HEK293 (cell line): ENCODE results near the gene MYT1.

Experiments
- BCL11B ChIP-seq: fragments of 450-650 bp; formaldehyde crosslinking; IDR thresholded peaks from 2 replicates; pipeline ENCODE4 v1.5.1; 2016; ENCODE audit warnings: low read depth, missing biosample characterization, missing genetic modification characterization
- GFI1B ChIP-seq: fragments of 450-650 bp; formaldehyde crosslinking; IDR thresholded peaks from 2 replicates; pipeline ENCODE4 v1.5.1; 2016; ENCODE audit warnings: missing biosample characterization, missing genetic modification characterization
- HIC1 ChIP-seq: fragments of 450-650 bp; formaldehyde crosslinking; IDR thresholded peaks from 2 replicates; pipeline ENCODE4 v1.5.1; 2016; ENCODE audit warnings: missing biosample characterization, missing genetic modification characterization
- KLF8 ChIP-seq: fragments of 450-650 bp; formaldehyde crosslinking; IDR thresholded peaks from 2 replicates; pipeline ENCODE4 v1.5.1; 2016; ENCODE audit warnings: missing biosample characterization, missing genetic modification characterization
- PRDM10 ChIP-seq: fragments of 450-650 bp; formaldehyde crosslinking; IDR thresholded peaks from 2 replicates; pipeline ENCODE4 v1.5.1; 2016; ENCODE audit warnings: missing biosample characterization, missing genetic modification characterization
- PRDM4 ChIP-seq: fragments of 450-650 bp; formaldehyde crosslinking; IDR thresholded peaks from 2 replicates; pipeline ENCODE4 v1.5.1; 2017; ENCODE audit warnings: missing biosample characterization, missing genetic modification characterization
- SETDB1 ChIP-seq: IDR thresholded peaks from one replicate; pipeline ENCODE4 v1.6.1; 2017; ENCODE audit warnings: mild to moderate bottlenecking, low read length, moderate library complexity, mixed read lengths; ENCODE audit not compliant: insufficient read length
- TSHZ1 ChIP-seq: fragments of 450-650 bp; formaldehyde crosslinking; IDR thresholded peaks from 2 replicates; pipeline ENCODE4 v1.5.1; 2016; ENCODE audit warnings: missing biosample characterization, missing genetic modification characterization, borderline replicate concordance
- ZBTB26 ChIP-seq: fragments of 450-650 bp; formaldehyde crosslinking; optimal IDR thresholded peaks from 2 replicates; pipeline ENCODE3; 2016; ENCODE audit warnings: missing biosample characterization, mild to moderate bottlenecking, missing genetic modification characterization
- ZBTB7A ChIP-seq: fragments of 450-650 bp; formaldehyde crosslinking; IDR thresholded peaks from 2 replicates; pipeline ENCODE4 v1.5.1; 2016; ENCODE audit warnings: low read depth, missing biosample characterization, missing genetic modification characterization
- ZEB2 ChIP-seq: fragments of 450-650 bp; formaldehyde crosslinking; IDR thresholded peaks from 2 replicates; pipeline ENCODE4 v1.5.1; 2016; ENCODE audit warnings: missing biosample characterization, missing genetic modification characterization
- ZNF16 ChIP-seq: fragments of 450-650 bp; formaldehyde crosslinking; IDR thresholded peaks from 2 replicates; pipeline ENCODE4 v1.5.1; 2016; ENCODE audit warnings: low read depth, missing biosample characterization, missing genetic modification characterization
- ZNF221 ChIP-seq: fragments of 450-650 bp; formaldehyde crosslinking; IDR thresholded peaks from 2 replicates; pipeline ENCODE4 v1.5.1; 2017; ENCODE audit warnings: missing biosample characterization, missing genetic modification characterization, borderline replicate concordance
- ZNF24 ChIP-seq: fragments of 450-650 bp; formaldehyde crosslinking; IDR thresholded peaks from 2 replicates; pipeline ENCODE4 v1.5.1; 2016; ENCODE audit warnings: missing biosample characterization, missing genetic modification characterization
- ZNF248 ChIP-seq: fragments of 450-650 bp; formaldehyde crosslinking; IDR thresholded peaks from 2 replicates; pipeline ENCODE4 v1.5.1; 2017; ENCODE audit warnings: missing biosample characterization, missing genetic modification characterization
- ZNF391 ChIP-seq: fragments of 450-650 bp; formaldehyde crosslinking; IDR thresholded peaks from 2 replicates; pipeline ENCODE4 v1.5.1; 2016; ENCODE audit warnings: low read depth, missing biosample characterization, missing genetic modification characterization, borderline replicate concordance
- ZNF426 ChIP-seq: fragments of 450-650 bp; formaldehyde crosslinking; IDR thresholded peaks from 2 replicates; pipeline ENCODE4 v1.5.1; 2017; ENCODE audit warnings: missing biosample characterization, missing genetic modification characterization, mild to moderate bottlenecking, inconsistent platforms, moderate library complexity
- ZNF510 ChIP-seq: fragments of 450-650 bp; formaldehyde crosslinking; IDR thresholded peaks from 2 replicates; pipeline ENCODE4 v1.5.1; 2018; ENCODE audit warnings: mild to moderate bottlenecking, missing genetic modification characterization, missing biosample characterization; ENCODE audit not compliant: insufficient replicate concordance
- ZNF513 ChIP-seq: fragments of 450-650 bp; IDR thresholded peaks from 2 replicates; pipeline ENCODE4 v1.5.1; 2018; ENCODE audit warnings: missing biosample characterization, missing genetic modification characterization
- ZNF558 ChIP-seq: fragments of 450-650 bp; formaldehyde crosslinking; IDR thresholded peaks from 2 replicates; pipeline ENCODE4 v1.5.1; 2016; ENCODE audit warnings: missing biosample characterization, missing genetic modification characterization
- ZNF623 ChIP-seq: fragments of 450-650 bp; formaldehyde crosslinking; IDR thresholded peaks from 2 replicates; pipeline ENCODE4 v1.5.1; 2016; ENCODE audit warnings: missing biosample characterization, missing genetic modification characterization
- ZNF624 ChIP-seq: fragments of 450-650 bp; formaldehyde crosslinking; IDR thresholded peaks from 2 replicates; pipeline ENCODE4 v1.5.1; 2017; ENCODE audit warnings: missing biosample characterization, missing genetic modification characterization
- ZNF677 ChIP-seq: fragments of 450-650 bp; IDR thresholded peaks from 2 replicates; pipeline ENCODE4 v1.5.0; 2018; ENCODE audit warnings: missing biosample characterization, mild to moderate bottlenecking, missing genetic modification characterization, moderate library complexity
- ZNF704 ChIP-seq: fragments of 450-650 bp; formaldehyde crosslinking; IDR thresholded peaks from 2 replicates; pipeline ENCODE4 v1.5.1; 2016; ENCODE audit warnings: missing biosample characterization, missing genetic modification characterization

MYT1 gene

GRCh38 chr20:64229507-64230061 is 65.3 kb downstream of the MYT1 start (continued):
- TF ChIP-seq ZNF623 (tag by site-specific recombination) (no peak), ZNF558 (tag by site-specific recombination) (no peak), ZNF677 (tag by site-specific recombination) (no peak), ZBTB7A (tag by site-specific recombination) (no peak), KLF8 (no peak), ZNF624 (tag by site-specific recombination) (no peak), ZBTB26 (tag by site-specific recombination) (no peak), HIC1 (tag by site-specific recombination) (no peak), TSHZ1 (tag by site-specific recombination) (no peak), ZNF391 (tag by site-specific recombination) (no peak), ZNF248 (tag by site-specific recombination) (no peak), BCL11B (tag by site-specific recombination) (peak; percentile 63; the same call in 1 of the 2 replicates), ZNF221 (tag by site-specific recombination) (no peak), ZNF16 (tag by site-specific recombination) (no peak), ZNF704 (tag by site-specific recombination) (no peak), PRDM4 (tag by site-specific recombination) (peak; percentile 60; the same call in 1 of the 2 replicates), GFI1B (peak; percentile 93), ZEB2 (peak; percentile 31; the same call in 1 of the 2 replicates), ZNF24 (tag by site-specific recombination) (peak; percentile 73), ZNF426 (tag by site-specific recombination) (no peak), PRDM10 (tag by site-specific recombination) (peak; percentile 41), ZNF510 (tag by site-specific recombination) (no peak), ZNF513 (tag by site-specific recombination) (no peak), SETDB1 (no peak)
